GM23338 (cell line): ENCODE data around the gene ALOX15B. TPM values are rescaled to one million over a fixed set of nuclear protein-coding genes. Genes with fewer than 3 reads are reported as not detected.

Source experiments
- ATAC-seq: fragments of 200-7000 bp; cut with Tn5 transposase; 3 replicates; pipeline ENCODE4 v1.9.1; 2020
- DNase-seq: peaks from one replicate; pipeline ENCODE4 v3.0.0-alpha.2; 2015; ENCODE audit warnings: low spot score
- H2AFZ ChIP-seq: fragments of 200-600 bp; sonication (generic); 2 replicates; pipeline ENCODE4 v1.8.0; 2016; ENCODE audit warnings: antibody characterized with exemption, mild to moderate bottlenecking, moderate library complexity
- H3F3A ChIP-seq: fragments of 200-600 bp; sonication (generic); replicated peaks from 2 replicates; pipeline ENCODE4 v1.8.0; 2017; ENCODE audit warnings: antibody characterized with exemption, mixed run types, low read depth
- H3K27ac ChIP-seq: fragments of 200-600 bp; sonication (generic); 2 replicates; pipeline ENCODE4 v1.6.1; 2016; ENCODE audit warnings: low read depth
- H3K27me3 ChIP-seq: fragments of 200-600 bp; sonication (generic); 2 replicates; pipeline ENCODE4 v1.8.0; 2016; ENCODE audit warnings: mild to moderate bottlenecking, mixed run types, moderate library complexity; ENCODE audit not compliant: insufficient read depth
- H3K36me3 ChIP-seq: fragments of 200-600 bp; sonication (generic); 2 replicates; pipeline ENCODE4 v1.8.0; 2016; ENCODE audit warnings: mild to moderate bottlenecking; ENCODE audit not compliant: insufficient read depth
- H3K4me1 ChIP-seq: fragments of 200-600 bp; sonication (generic); 2 replicates; pipeline ENCODE4 v1.8.0; 2016; ENCODE audit warnings: mild to moderate bottlenecking, moderate library complexity; ENCODE audit not compliant: insufficient read depth
- H3K4me2 ChIP-seq: fragments of 200-600 bp; sonication (generic); 2 replicates; pipeline ENCODE4 v1.7.1; 2017; ENCODE audit warnings: mixed run types
- H3K4me3 ChIP-seq: fragments of 200-600 bp; sonication (generic); 2 replicates; pipeline ENCODE4 v1.6.1; 2016; ENCODE audit warnings: mixed run types
- H3K79me2 ChIP-seq: fragments of 200-600 bp; sonication (generic); replicated peaks from 2 replicates; pipeline ENCODE4 v1.8.0; 2017; ENCODE audit warnings: mild to moderate bottlenecking; ENCODE audit not compliant: insufficient read depth
- H3K9me2 ChIP-seq: fragments of 200-600 bp; sonication (generic); 2 replicates; pipeline ENCODE4 v1.8.0; 2017; ENCODE audit not compliant: insufficient read depth
- H4K20me1 ChIP-seq: fragments of 200-600 bp; sonication (generic); replicated peaks from 2 replicates; pipeline ENCODE4 v1.8.0; 2017; ENCODE audit warnings: mild to moderate bottlenecking; ENCODE audit not compliant: insufficient read depth
- H3K27ac Mint-ChIP-seq: 2 replicates; pipeline ENCODE4 v1.8.0; 2020; ENCODE audit warnings: inconsistent platforms, mild to moderate bottlenecking, moderate library complexity, mixed read lengths
- H3K27me3 Mint-ChIP-seq: 3 replicates; pipeline ENCODE4 v1.8.0; 2022; ENCODE audit warnings: low read depth, mild to moderate bottlenecking, moderate library complexity, mixed read lengths, inconsistent platforms; ENCODE audit not compliant: insufficient read depth, poor library complexity
- H3K36me3 Mint-ChIP-seq: 3 replicates; pipeline ENCODE4 v1.8.0; 2021; ENCODE audit warnings: low read depth, mild to moderate bottlenecking, inconsistent platforms, moderate library complexity, mixed read lengths
- H3K4me1 Mint-ChIP-seq: 3 replicates; pipeline ENCODE4 v1.8.0; 2020; ENCODE audit warnings: mild to moderate bottlenecking, inconsistent platforms, mixed read lengths
- H3K4me3 Mint-ChIP-seq: 3 replicates; pipeline ENCODE4 v1.8.0; 2021; ENCODE audit warnings: moderate library complexity, mild to moderate bottlenecking, inconsistent platforms, mixed read lengths
- H3K9me3 Mint-ChIP-seq: 3 replicates; pipeline ENCODE4 v1.8.0; 2020; ENCODE audit warnings: moderate library complexity, mild to moderate bottlenecking, inconsistent platforms, mixed read lengths
- CREB1 ChIP-seq: fragments of 250-450 bp; sonication (Bioruptor Pico); IDR thresholded peaks from 2 replicates; pipeline ENCODE4 v1.5.0; 2020; ENCODE audit warnings: low read depth, mild to moderate bottlenecking, moderate library complexity
- EZH2 ChIP-seq: fragments of 200-600 bp; sonication (generic); IDR thresholded peaks from one replicate; pipeline ENCODE4 v1.8.0; 2017; ENCODE audit warnings: antibody characterized with exemption, mild to moderate bottlenecking, low read depth; ENCODE audit not compliant: unreplicated experiment
- EZH2phosphoT487 ChIP-seq: fragments of 200-600 bp; sonication (generic); IDR thresholded peaks from one replicate; pipeline ENCODE4 v1.8.1; 2018; ENCODE audit warnings: antibody characterized with exemption; ENCODE audit not compliant: unreplicated experiment
- JUNB ChIP-seq: IDR thresholded peaks from one replicate; pipeline ENCODE4 v1.6.1; 2016; ENCODE audit warnings: antibody characterized with exemption; ENCODE audit not compliant: unreplicated experiment
- NANOG ChIP-seq: IDR thresholded peaks from 2 replicates; pipeline ENCODE4 v1.6.1; 2016; ENCODE audit warnings: antibody characterized with exemption, borderline replicate concordance
- POLR2AphosphoS5 ChIP-seq: IDR thresholded peaks from 2 replicates; pipeline ENCODE4 v1.6.1; 2016; ENCODE audit warnings: antibody characterized with exemption, low read depth
- STAT1 ChIP-seq: IDR thresholded peaks from one replicate; pipeline ENCODE4 v1.6.1; 2016; ENCODE audit warnings: antibody characterized with exemption; ENCODE audit not compliant: unreplicated experiment
- ZNF114 ChIP-seq: fragments of 250-450 bp; sonication (Bioruptor Pico); IDR thresholded peaks from 2 replicates; pipeline ENCODE4 v1.5.0; 2020; ENCODE audit warnings: mild to moderate bottlenecking, moderate library complexity
- ZNF331 ChIP-seq: fragments of 250-450 bp; sonication (Bioruptor Pico); IDR thresholded peaks from 2 replicates; pipeline ENCODE4 v1.5.0; 2020; ENCODE audit warnings: low read depth, mild to moderate bottlenecking, moderate library complexity
- ZNF462 ChIP-seq: fragments of 250-450 bp; sonication (Bioruptor Pico); IDR thresholded peaks from 2 replicates; pipeline ENCODE4 v1.5.0; 2020; ENCODE audit warnings: mild to moderate bottlenecking, moderate library complexity
- polyA plus RNA-seq: library from polyadenylated mRNA; unstranded; fragments of >200 nt; fragmentation: Nextera tagmentation; extraction: Ambion mirVana; gene quantifications from 2 replicates; pipeline ENCODE4 v1.2.1, GENCODE V29; 2016
- total RNA-seq: library from RNA; depleted of rRNA; stranded (reverse); fragments of >200 nt; shearing (Covaris generic); gene quantifications from 2 replicates; pipeline ENCODE4 v1.2.3, GENCODE V29; 2014
- TF ChIP-seq, protein P1 (sequence below): IDR thresholded peaks from 2 replicates; pipeline ENCODE4 v1.6.1; 2016; ENCODE audit warnings: antibody characterized with exemption
- TF ChIP-seq, protein P2 (sequence below), 2 experiments: fragments of 200-600 bp in 1 of 2; sonication (generic) in 1 of 2; conservative IDR thresholded peaks; 2 replicates each; pipeline versions ENCODE4 v1.5.1 to v1.6.1; 2016 to 2017; ENCODE audit warnings: antibody characterized with exemption in 2 of 2, low read depth in 2 of 2, mild to moderate bottlenecking in 2 of 2, moderate library complexity in 1 of 2
- TF ChIP-seq, protein P3 (sequence below): IDR thresholded peaks from one replicate; pipeline ENCODE4 v1.6.1; 2018; ENCODE audit warnings: antibody characterized with exemption; ENCODE audit not compliant: unreplicated experiment

The ALOX15B gene
- total and polyA plus RNA-seq, 2 experiments from 2014 or later: 0.42 to 0.45 TPM

GRCh38 chr17:8004899-8005298 lies 34.0 kb upstream of the ALOX15B start:
- H3K4me1 Mint-ChIP-seq: peaks cover 18% of the 10 kb centered on the region
- peaks cover 7% of the 10 kb centered on the region; the same call in 1 of the 2 replicates for H3K4me1 ChIP-seq
- peaks cover 34% of the 10 kb centered on the region for H3K27me3 Mint-ChIP-seq
- no peaks in the 10 kb centered on the region; the same call in 2 of the 3 replicates for H3K36me3 Mint-ChIP-seq
- H3K9me3 Mint-ChIP-seq: peaks cover 3% of the 10 kb centered on the region; the same call in 1 of the 3 replicates
- H3K4me3 Mint-ChIP-seq: no peak overlapping the region
- H3K4me2 ChIP-seq: no peak overlapping the region
- no peak overlapping the region for H3K27ac Mint-ChIP-seq
- H3K79me2 ChIP-seq: no peaks in the 10 kb centered on the region
- 0 out of 2 replicates have a peak, but pooled peaks cover 3% of the 10 kb centered on the region for H3F3A ChIP-seq
- peaks cover 64% of the 10 kb centered on the region for H3K27me3 ChIP-seq
- no peaks in the 10 kb centered on the region for H3K9me2 ChIP-seq
- ATAC-seq (no peak), DNase-seq (no peak)
- H3K4me3 ChIP-seq: no peak overlapping the region
- H3K27ac ChIP-seq: no peak overlapping the region
- no peaks in the 10 kb centered on the region; the same call in 1 of the 2 replicates for H4K20me1 ChIP-seq
- TF ChIP-seq EZH2phosphoT487 (no peak), CREB1 (CRISPR knock-in tag) (no peak), STAT1 (no peak), ZNF331 (no peak), POLR2AphosphoS5 (no peak), JUNB (no peak), EZH2 (no peak), ZNF114 (CRISPR knock-in tag) (no peak), ZNF462 (CRISPR knock-in tag) (no peak), NANOG (no peak)
- TF ChIP-seq, protein P1, sequence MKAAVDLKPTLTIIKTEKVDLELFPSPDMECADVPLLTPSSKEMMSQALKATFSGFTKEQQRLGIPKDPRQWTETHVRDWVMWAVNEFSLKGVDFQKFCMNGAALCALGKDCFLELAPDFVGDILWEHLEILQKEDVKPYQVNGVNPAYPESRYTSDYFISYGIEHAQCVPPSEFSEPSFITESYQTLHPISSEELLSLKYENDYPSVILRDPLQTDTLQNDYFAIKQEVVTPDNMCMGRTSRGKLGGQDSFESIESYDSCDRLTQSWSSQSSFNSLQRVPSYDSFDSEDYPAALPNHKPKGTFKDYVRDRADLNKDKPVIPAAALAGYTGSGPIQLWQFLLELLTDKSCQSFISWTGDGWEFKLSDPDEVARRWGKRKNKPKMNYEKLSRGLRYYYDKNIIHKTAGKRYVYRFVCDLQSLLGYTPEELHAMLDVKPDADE: no peak
- TF ChIP-seq, protein P2, sequence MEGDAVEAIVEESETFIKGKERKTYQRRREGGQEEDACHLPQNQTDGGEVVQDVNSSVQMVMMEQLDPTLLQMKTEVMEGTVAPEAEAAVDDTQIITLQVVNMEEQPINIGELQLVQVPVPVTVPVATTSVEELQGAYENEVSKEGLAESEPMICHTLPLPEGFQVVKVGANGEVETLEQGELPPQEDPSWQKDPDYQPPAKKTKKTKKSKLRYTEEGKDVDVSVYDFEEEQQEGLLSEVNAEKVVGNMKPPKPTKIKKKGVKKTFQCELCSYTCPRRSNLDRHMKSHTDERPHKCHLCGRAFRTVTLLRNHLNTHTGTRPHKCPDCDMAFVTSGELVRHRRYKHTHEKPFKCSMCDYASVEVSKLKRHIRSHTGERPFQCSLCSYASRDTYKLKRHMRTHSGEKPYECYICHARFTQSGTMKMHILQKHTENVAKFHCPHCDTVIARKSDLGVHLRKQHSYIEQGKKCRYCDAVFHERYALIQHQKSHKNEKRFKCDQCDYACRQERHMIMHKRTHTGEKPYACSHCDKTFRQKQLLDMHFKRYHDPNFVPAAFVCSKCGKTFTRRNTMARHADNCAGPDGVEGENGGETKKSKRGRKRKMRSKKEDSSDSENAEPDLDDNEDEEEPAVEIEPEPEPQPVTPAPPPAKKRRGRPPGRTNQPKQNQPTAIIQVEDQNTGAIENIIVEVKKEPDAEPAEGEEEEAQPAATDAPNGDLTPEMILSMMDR (conservative IDR thresholded peaks at IDR 0.05; ENCODE audit: low read depth in 2 of 2): no peak
- TF ChIP-seq, protein P3, sequence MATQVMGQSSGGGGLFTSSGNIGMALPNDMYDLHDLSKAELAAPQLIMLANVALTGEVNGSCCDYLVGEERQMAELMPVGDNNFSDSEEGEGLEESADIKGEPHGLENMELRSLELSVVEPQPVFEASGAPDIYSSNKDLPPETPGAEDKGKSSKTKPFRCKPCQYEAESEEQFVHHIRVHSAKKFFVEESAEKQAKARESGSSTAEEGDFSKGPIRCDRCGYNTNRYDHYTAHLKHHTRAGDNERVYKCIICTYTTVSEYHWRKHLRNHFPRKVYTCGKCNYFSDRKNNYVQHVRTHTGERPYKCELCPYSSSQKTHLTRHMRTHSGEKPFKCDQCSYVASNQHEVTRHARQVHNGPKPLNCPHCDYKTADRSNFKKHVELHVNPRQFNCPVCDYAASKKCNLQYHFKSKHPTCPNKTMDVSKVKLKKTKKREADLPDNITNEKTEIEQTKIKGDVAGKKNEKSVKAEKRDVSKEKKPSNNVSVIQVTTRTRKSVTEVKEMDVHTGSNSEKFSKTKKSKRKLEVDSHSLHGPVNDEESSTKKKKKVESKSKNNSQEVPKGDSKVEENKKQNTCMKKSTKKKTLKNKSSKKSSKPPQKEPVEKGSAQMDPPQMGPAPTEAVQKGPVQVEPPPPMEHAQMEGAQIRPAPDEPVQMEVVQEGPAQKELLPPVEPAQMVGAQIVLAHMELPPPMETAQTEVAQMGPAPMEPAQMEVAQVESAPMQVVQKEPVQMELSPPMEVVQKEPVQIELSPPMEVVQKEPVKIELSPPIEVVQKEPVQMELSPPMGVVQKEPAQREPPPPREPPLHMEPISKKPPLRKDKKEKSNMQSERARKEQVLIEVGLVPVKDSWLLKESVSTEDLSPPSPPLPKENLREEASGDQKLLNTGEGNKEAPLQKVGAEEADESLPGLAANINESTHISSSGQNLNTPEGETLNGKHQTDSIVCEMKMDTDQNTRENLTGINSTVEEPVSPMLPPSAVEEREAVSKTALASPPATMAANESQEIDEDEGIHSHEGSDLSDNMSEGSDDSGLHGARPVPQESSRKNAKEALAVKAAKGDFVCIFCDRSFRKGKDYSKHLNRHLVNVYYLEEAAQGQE: no peak
- no peak overlapping the region for H2AFZ ChIP-seq
- no peaks in the 10 kb centered on the region for H3K36me3 ChIP-seq
